Type B pancreatic cell (in vitro differentiated cells): ENCODE results near the gene BBIP1. TPM values are rescaled to one million over a fixed set of nuclear protein-coding genes. Genes with fewer than 3 reads are reported as not detected.

Source experiments
- DNase-seq: peaks from one replicate; pipeline ENCODE4 v3.0.0; 2021; ENCODE audit warnings: mixed read lengths; ENCODE audit not compliant: unreplicated experiment; ENCODE audit errors: extremely low spot score
- H3K27ac Mint-ChIP-seq: 2 replicates; pipeline ENCODE4 v1.8.0; 2021; ENCODE audit warnings: mild to moderate bottlenecking, mixed read lengths
- H3K27me3 Mint-ChIP-seq: 2 replicates; pipeline ENCODE4 v1.8.0; 2021; ENCODE audit warnings: mixed read lengths
- H3K36me3 Mint-ChIP-seq: 2 replicates; pipeline ENCODE4 v1.8.0; 2021; ENCODE audit warnings: mixed read lengths
- H3K4me1 Mint-ChIP-seq: one replicate; pipeline ENCODE4 v1.8.0; 2021; ENCODE audit warnings: mixed read lengths; ENCODE audit not compliant: unreplicated experiment
- H3K4me3 Mint-ChIP-seq: 2 replicates; pipeline ENCODE4 v1.8.0; 2021; ENCODE audit warnings: mild to moderate bottlenecking, mixed read lengths
- H3K9me3 Mint-ChIP-seq: 2 replicates; pipeline ENCODE4 v1.8.0; 2021; ENCODE audit warnings: mixed read lengths
- CTCF ChIP-seq: fragments of 200-600 bp; sonication (generic); conservative IDR thresholded peaks from 2 replicates; pipeline ENCODE4 v1.5.0; 2021; ENCODE audit warnings: antibody characterized with exemption, mild to moderate bottlenecking
- long read RNA-seq: library from polyadenylated mRNA; unstranded; transcript quantifications from one replicate; pipeline ENCODE4 v2.0.0, GENCODE V29; 2020
- total RNA-seq: library from RNA; stranded (reverse); gene quantifications from 2 replicates; pipeline ENCODE4 v1.2.1, GENCODE V29; 2021; ENCODE audit warnings: low replicate concordance

BBIP1 gene
- 15.8 and 24.8 TPM in 2 replicates for total RNA-seq
- long read RNA-seq, transcript BBIP1-207 (4 exons, 2,119 nt): major isoform, 9 of 22 reads
- long read RNA-seq, transcript BBIP1-206 (3 exons, 727 nt): minor isoform, 6 of 22 reads
- long read RNA-seq, partial matches to known transcripts: 2 of 22 reads
- long read RNA-seq, other reads (novel, unspliced or antisense): 4 of 22 reads

- no peak for TF ChIP-seq CTCF
- no peaks in the 10 kb centered on the region for H3K27me3 Mint-ChIP-seq
- H3K36me3 Mint-ChIP-seq: no peaks in the 10 kb centered on the region
- H3K4me3 Mint-ChIP-seq: peak within 1 kb of the TSS; percentile 99
- H3K4me1 Mint-ChIP-seq: peaks cover 22% of the 10 kb centered on the region
- DNase-seq: peak; percentile 92
- H3K27ac Mint-ChIP-seq: peak within 1 kb of the TSS; percentile 99
- H3K9me3 Mint-ChIP-seq: no peaks in the 10 kb centered on the region
These were observed at the start of gene BBIP1 for GRCh38 chr10:110918643-110919348. Gene BBIP1 (minus strand): TSS chr10:110919180. CDS start chr10:110918157, 1,023 bp downstream.

GRCh38 chr10:110967645-110968044 is 48.7 kb upstream of the BBIP1 start:
- Mint-ChIP-seq H3K4me3 (no peak overlapping the region), H3K27ac (no peak overlapping the region), H3K4me1 (peaks cover 4% of the 10 kb centered on the region), H3K9me3 (no peaks in the 10 kb centered on the region), H3K36me3 (peaks cover 9% of the 10 kb centered on the region), H3K27me3 (no peaks in the 10 kb centered on the region)
- no peak for DNase-seq
- no peak for TF ChIP-seq CTCF

- no peak for TF ChIP-seq CTCF
- DNase-seq: no peak
- peaks cover 9% of the 10 kb centered on the region for H3K36me3 Mint-ChIP-seq
- H3K27ac Mint-ChIP-seq: no peak overlapping the region
- no peaks in the 10 kb centered on the region for H3K9me3 Mint-ChIP-seq
- no peak overlapping the region for H3K4me3 Mint-ChIP-seq
- H3K27me3 Mint-ChIP-seq: no peaks in the 10 kb centered on the region
- H3K4me1 Mint-ChIP-seq: peaks cover 5% of the 10 kb centered on the region
These were observed 48.1 kb upstream of the BBIP1 start for GRCh38 chr10:110967009-110967630.

GRCh38 chr10:110966146-110966545 is 47.2 kb upstream of the BBIP1 start:
- H3K27me3 Mint-ChIP-seq: no peaks in the 10 kb centered on the region
- no peak for TF ChIP-seq CTCF
- peaks cover 9% of the 10 kb centered on the region for H3K36me3 Mint-ChIP-seq
- no peak overlapping the region for H3K4me3 Mint-ChIP-seq
- no peak overlapping the region for H3K27ac Mint-ChIP-seq
- H3K9me3 Mint-ChIP-seq: no peaks in the 10 kb centered on the region
- H3K4me1 Mint-ChIP-seq: peaks cover 4% of the 10 kb centered on the region
- DNase-seq: no peak

GRCh38 chr10:110965216-110965615 is 46.2 kb upstream of the BBIP1 start:
- no peak for TF ChIP-seq CTCF
- Mint-ChIP-seq H3K4me1 (peaks cover 4% of the 10 kb centered on the region), H3K27ac (no peak overlapping the region), H3K27me3 (no peaks in the 10 kb centered on the region), H3K9me3 (no peaks in the 10 kb centered on the region), H3K4me3 (no peak overlapping the region), H3K36me3 (peaks cover 3% of the 10 kb centered on the region)
- no peak for DNase-seq
